ENCODE data around the gene MSANTD2.

MSANTD2 gene

DNA sequence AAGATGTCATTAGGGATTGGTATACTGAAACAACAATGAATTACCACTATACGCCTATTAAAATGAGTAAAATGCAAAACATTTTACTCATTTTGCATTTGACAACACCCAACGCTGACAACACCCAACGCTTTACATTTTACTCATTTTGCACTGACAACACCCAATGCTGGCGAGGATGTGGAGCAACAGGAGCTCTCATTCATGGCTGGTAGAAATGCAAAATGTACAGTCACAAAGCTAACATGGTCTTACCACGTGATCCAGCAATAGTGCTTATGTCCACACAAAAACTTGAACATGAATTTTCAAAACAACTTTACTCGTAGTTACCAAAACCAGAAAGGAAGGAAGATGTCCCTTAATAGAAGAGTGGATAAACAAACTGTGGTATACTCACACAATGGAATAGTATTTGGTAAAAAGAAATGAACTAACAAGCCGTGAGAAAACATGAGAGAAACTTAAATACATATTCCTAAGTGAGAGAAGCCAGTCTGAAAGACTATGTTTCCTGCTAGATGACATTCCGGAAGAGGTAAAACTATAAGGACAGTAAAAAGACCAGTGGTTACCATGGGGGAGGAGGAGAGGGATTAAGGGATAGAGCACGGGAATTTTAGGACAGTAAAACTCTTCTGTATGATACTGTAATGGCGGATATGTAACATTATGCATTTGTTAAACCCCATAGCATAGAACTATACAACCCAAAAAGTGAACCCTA lies 11.4 kb upstream of the MSANTD2 start:
- CTCF ChIA-PET = no interaction called here
- TF ChIP-seq, protein P1, sequence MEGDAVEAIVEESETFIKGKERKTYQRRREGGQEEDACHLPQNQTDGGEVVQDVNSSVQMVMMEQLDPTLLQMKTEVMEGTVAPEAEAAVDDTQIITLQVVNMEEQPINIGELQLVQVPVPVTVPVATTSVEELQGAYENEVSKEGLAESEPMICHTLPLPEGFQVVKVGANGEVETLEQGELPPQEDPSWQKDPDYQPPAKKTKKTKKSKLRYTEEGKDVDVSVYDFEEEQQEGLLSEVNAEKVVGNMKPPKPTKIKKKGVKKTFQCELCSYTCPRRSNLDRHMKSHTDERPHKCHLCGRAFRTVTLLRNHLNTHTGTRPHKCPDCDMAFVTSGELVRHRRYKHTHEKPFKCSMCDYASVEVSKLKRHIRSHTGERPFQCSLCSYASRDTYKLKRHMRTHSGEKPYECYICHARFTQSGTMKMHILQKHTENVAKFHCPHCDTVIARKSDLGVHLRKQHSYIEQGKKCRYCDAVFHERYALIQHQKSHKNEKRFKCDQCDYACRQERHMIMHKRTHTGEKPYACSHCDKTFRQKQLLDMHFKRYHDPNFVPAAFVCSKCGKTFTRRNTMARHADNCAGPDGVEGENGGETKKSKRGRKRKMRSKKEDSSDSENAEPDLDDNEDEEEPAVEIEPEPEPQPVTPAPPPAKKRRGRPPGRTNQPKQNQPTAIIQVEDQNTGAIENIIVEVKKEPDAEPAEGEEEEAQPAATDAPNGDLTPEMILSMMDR (IDR thresholded peaks at IDR 0.05; ENCODE audit: control extremely low read depth, extremely low read depth, low read depth, missing control alignments) = no peak
- POLR2A ChIA-PET = no interaction called here
- no peak for DNase-seq (ENCODE audit: extremely low spot score)

DNA sequence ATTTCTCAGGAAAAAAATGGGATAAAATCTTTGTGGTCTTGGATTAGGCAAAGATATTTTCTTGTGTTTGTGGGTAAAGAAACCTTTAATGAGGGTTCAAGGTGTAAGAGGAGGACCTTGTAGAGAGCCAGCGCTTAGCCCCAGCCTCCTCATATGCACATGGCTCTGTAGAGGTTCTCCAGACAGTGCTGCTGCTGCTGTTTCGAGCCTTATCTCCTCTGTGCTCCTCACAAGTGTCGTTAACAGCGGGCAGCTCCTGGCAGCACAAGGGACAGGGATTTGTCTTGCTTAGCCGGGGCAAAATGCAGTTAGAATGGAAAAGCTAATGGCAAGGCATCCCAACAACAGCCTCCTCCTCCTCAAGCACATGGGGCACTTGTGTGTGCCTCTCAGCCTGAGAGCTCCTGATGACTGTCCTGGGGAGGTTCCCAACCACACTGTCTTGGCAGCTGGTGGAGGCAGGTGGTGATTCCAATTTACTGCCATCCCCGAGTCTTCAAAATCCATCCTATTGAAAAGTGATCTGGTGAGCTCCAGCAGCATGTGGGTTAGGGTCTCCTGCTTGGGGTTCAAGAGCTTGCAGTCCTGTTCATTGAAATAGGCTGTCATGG lies 7.6 kb upstream of the MSANTD2 start:
- POLR2A ChIA-PET = no interaction called here
- DNase-seq (ENCODE audit: extremely low spot score) = no peak
- CTCF ChIA-PET = interaction anchor here (0.9 to 24.9 kb wide), 6 partner anchors 10 to 155 kb away, joined by 3 to 381 read pairs (median 6); partner anchors contain the start of gene ESAM
- TF ChIP-seq, protein P1 (IDR thresholded peaks at IDR 0.05; ENCODE audit: control extremely low read depth, extremely low read depth, low read depth, missing control alignments) = no peak

DNA sequence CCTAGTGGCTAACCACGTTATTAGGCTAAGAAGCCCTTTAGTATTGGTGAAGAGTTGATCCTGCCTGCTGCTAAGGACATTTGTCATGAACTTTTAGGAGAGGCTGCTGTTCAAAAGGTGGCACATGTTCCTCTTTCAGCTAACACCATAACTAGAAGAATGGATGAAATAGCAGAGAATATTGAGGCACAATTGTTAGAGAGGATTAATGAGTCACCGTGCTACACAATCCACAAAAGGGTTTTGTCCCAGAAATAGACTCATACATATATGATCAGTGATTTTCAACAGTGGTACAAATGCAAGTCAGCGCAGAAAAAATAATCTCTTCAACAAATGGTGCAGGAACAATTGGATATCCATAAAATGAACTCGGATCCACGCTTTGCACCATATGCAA lies 7.0 kb upstream of the MSANTD2 start:
- ChIA-PET CTCF (interaction anchor here (0.9 to 24.9 kb wide), 5 partner anchors 13 to 154 kb away, joined by 3 to 381 read pairs (median 4); partner anchors contain the start of gene ESAM), POLR2A (no interaction called here)
- DNase-seq (ENCODE audit: extremely low spot score) = no peak
- TF ChIP-seq, protein P1 (IDR thresholded peaks at IDR 0.05; ENCODE audit: control extremely low read depth, extremely low read depth, low read depth, missing control alignments) = no peak

DNA sequence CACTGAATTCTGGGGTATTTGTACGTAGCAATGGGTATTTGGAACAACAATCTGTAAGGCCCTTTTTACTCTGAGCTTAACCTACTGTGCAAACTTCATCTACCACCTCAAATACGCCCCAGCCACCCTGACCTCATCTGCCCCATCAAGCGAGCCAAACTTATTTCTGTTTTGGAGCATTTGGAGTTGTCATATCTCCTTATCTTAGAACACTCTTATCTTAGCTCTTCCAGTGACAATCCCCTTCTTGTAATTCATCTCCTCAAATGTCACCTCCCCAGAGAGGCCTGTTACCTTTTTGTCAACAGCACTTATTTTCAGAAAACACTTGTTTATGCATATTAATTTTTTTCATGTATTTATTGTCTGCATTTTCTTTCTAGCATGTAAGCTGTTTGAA lies 4.7 kb upstream of the MSANTD2 start:
- TF ChIP-seq, protein P1 (IDR thresholded peaks at IDR 0.05; ENCODE audit: control extremely low read depth, extremely low read depth, low read depth, missing control alignments) = no peak
- ChIA-PET POLR2A (no interaction called here), CTCF (interaction anchor here (1.2 to 24.9 kb wide), 7 partner anchors 9 to 136 kb away, joined by 4 to 381 read pairs (median 5); partner anchors contain the start of gene ESAM)
- DNase-seq (ENCODE audit: extremely low spot score) = no peak

DNA sequence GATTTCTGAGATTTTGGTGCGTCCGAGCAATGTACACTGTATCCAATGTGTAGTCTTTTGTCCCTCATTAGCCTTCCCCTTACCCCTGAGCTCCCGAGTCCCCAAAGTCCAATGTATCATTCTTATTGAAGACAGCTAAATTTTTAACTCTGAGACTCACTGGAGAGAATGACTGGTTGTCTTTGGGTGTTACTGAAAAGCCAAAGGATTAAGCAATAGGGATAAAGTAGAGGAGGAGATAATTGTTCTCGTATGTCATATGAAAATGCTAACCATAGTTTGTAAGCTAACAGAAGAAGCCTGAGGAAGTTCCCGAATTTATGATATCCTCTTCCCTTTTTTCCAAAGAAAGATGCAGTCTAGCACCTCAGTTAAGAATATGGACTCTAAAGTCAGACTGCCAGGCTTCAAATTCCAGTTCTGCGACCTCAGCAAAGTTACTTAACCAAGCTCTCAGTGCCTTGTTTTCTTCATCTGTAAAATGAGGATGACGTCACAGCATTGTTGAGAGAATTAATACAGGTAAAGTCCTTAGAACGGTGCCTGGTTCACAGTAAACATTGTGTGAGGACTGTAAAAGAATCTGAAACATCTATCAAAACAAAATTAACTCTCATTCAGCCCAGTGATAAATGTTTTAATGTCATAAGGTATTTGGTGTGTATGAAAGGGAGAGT lies 1.6 kb upstream of the MSANTD2 start:
- ChIA-PET CTCF (interaction anchor here (0.8 to 24.9 kb wide), 11 partner anchors 7 to 150 kb away, joined by 3 to 381 read pairs (median 3); partner anchors contain the start of gene ESAM), POLR2A (no interaction called here)
- TF ChIP-seq, protein P1 (IDR thresholded peaks at IDR 0.05; ENCODE audit: control extremely low read depth, extremely low read depth, low read depth, missing control alignments) = no peak
- DNase-seq (ENCODE audit: extremely low spot score) = no peak

DNA sequence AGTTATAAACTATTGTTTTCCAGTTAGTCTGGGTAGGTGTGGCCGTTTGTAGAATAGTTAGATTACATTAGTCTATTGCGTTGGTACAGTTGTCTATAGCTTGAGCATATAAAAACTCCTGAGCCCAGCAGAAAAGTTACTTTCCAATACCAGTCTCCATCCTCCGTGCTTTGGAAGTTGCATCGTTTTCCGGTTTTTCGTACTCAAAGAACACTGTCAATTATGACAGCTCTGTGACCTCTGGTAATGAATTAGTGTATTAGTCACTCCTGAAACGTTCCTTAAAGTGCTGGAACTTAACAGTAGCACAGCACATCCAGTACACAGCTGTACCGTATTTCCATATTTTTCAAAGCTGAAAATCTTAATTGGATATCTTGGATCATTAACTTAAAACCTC lies 808 bp upstream of the MSANTD2 start:
- ChIA-PET CTCF (interaction anchor here (0.8 to 24.9 kb wide), 13 partner anchors 8 to 150 kb away, joined by 3 to 381 read pairs (median 3); partner anchors contain the start of gene ESAM), POLR2A (no interaction called here)
- TF ChIP-seq, protein P1 (IDR thresholded peaks at IDR 0.05; ENCODE audit: control extremely low read depth, extremely low read depth, low read depth, missing control alignments) = no peak
- peak; percentile 12 for DNase-seq (ENCODE audit: extremely low spot score)

Data from GM10248 (cell line).